Cortex of kidney (tissue), 1 donor: ENCODE data around the gene SUFU.

Experiments
- DNase-seq: peaks from one replicate; lab custom pipeline; 2025; lab: John Stamatoyannopoulos, UW

The SUFU gene

GRCh38 chr10:102552533-102552932 lies 48.8 kb downstream of the SUFU start:
- no peak for DNase-seq

GRCh38 chr10:102553771-102554170 lies 50.0 kb downstream of the SUFU start:
- no peak for DNase-seq

- DNase-seq: no peak
Observed at GRCh38 chr10:102554531-102554930, 50.8 kb downstream of the SUFU start.

GRCh38 chr10:102555781-102556328 lies 52.1 kb downstream of the SUFU start:
- DNase-seq: no peak

- DNase-seq: no peak
Observed at GRCh38 chr10:102557569-102557968, 53.8 kb downstream of the SUFU start.

GRCh38 chr10:102559764-102560163 lies 56.0 kb downstream of the SUFU start:
- DNase-seq: no peak

GRCh38 chr10:102564209-102564834 lies 60.5 kb downstream of the SUFU start:
- no peak for DNase-seq

- no peak for DNase-seq
Observed at GRCh38 chr10:102565793-102566192, 62.0 kb downstream of the SUFU start.

GRCh38 chr10:102578782-102579181 lies 75.0 kb downstream of the SUFU start:
- DNase-seq: no peak

- DNase-seq: no peak
Observed at GRCh38 chr10:102579328-102579727, 75.6 kb downstream of the SUFU start.

GRCh38 chr10:102580230-102580629 lies 76.5 kb downstream of the SUFU start:
- no peak for DNase-seq

- DNase-seq: no peak
Observed at GRCh38 chr10:102581401-102581800, 77.6 kb downstream of the SUFU start.

- DNase-seq: no peak
Observed at GRCh38 chr10:102581981-102582580, 78.3 kb downstream of the SUFU start.

GRCh38 chr10:102583435-102584417 lies 80.0 kb downstream of the SUFU start:
- no peak for DNase-seq

GRCh38 chr10:102585026-102585425 lies 81.3 kb downstream of the SUFU start:
- no peak for DNase-seq

- no peak for DNase-seq
Observed at GRCh38 chr10:102586858-102587257, 83.1 kb downstream of the SUFU start.

GRCh38 chr10:102588875-102589274 lies 85.1 kb downstream of the SUFU start:
- DNase-seq: no peak

- DNase-seq: no peak
Observed at GRCh38 chr10:102593074-102593803, 89.5 kb downstream of the SUFU start.

GRCh38 chr10:102593804-102594079 lies 90.0 kb downstream of the SUFU start:
- no peak for DNase-seq

GRCh38 chr10:102595293-102595692 lies 91.5 kb downstream of the SUFU start:
- no peak for DNase-seq

- DNase-seq: no peak
Observed at GRCh38 chr10:102595897-102596296, 92.1 kb downstream of the SUFU start.

- no peak for DNase-seq
Observed at GRCh38 chr10:102596506-102596971, 92.8 kb downstream of the SUFU start.
